ENCODE data around the gene SLC17A8.
"Not testable (repeated sequence)": the region's sequence is repeated elsewhere in the genome, so short reads cannot be mapped to it uniquely, and the experiment has no call there.

Gene SLC17A8

GRCh38 chr12:100342897-100343296 lies 14.0 kb upstream of the SLC17A8 start:
- H3K23ac ChIP-seq (ENCODE audit: low read depth, low read length, poor library complexity); H2BK5ac ChIP-seq (ENCODE audit: low read length); H3K18ac ChIP-seq (ENCODE audit: low read length); H2BK12ac ChIP-seq (ENCODE audit: low read length); H2AK5ac ChIP-seq (ENCODE audit: low read depth, low read length); H2BK120ac ChIP-seq (ENCODE audit: low read depth, low read length); H3K27me3 ChIP-seq (ENCODE audit: control insufficient read depth in 3 of 3, insufficient read depth in 3 of 3, low read depth in 1 of 3, low read length in 3 of 3); H3K79me1 ChIP-seq (ENCODE audit: low read depth, low read length); H4K91ac ChIP-seq (ENCODE audit: low read depth, low read length, poor library complexity); H3K4ac ChIP-seq (ENCODE audit: low read length); H3K4me2 ChIP-seq (ENCODE audit: insufficient read depth, low read length, poor library complexity, severe bottlenecking); H3K9me3 ChIP-seq (replicated peaks in 1 of 2; ENCODE audit: control insufficient read depth in 2 of 2, insufficient read depth in 1 of 2, low read depth in 1 of 2, low read length in 2 of 2); H3K9ac ChIP-seq (ENCODE audit: low read depth, low read length, poor library complexity); H3K14ac ChIP-seq (ENCODE audit: low read length); H3K27ac ChIP-seq (replicated peaks; ENCODE audit: low read length); H2BK15ac ChIP-seq (ENCODE audit: low read length); H3K4me3 ChIP-seq (ENCODE audit: low read length in 2 of 2); DNase-seq (ENCODE audit: low spot score); H3K4me1 ChIP-seq (ENCODE audit: control insufficient read depth in 2 of 2, insufficient read depth in 1 of 2, low read depth in 1 of 2, low read length in 2 of 2); H4K8ac ChIP-seq (ENCODE audit: low read depth, low read length); H2AFZ ChIP-seq (ENCODE audit: low read length): not testable (repeated sequence)
- H3K36me3 ChIP-seq (replicated peaks in 1 of 2; ENCODE audit: control insufficient read depth in 2 of 2, insufficient read depth in 2 of 2, low read length in 2 of 2): peaks cover 5 to 39% of the 10 kb centered on the region in 2 donors
- WGBS, 2 donors (ENCODE audit: extremely low coverage in 2 of 2, insufficient read length in 2 of 2, insufficient replicate concordance in 1 of 2): no CpG with 5 or more reads among the region's 2 CpGs

- not testable (repeated sequence) for H3K4me1 ChIP-seq (ENCODE audit: control insufficient read depth in 2 of 2, insufficient read depth in 1 of 2, low read depth in 1 of 2, low read length in 2 of 2); H3K9me3 ChIP-seq (replicated peaks in 1 of 2; ENCODE audit: control insufficient read depth in 2 of 2, insufficient read depth in 1 of 2, low read depth in 1 of 2, low read length in 2 of 2); H3K18ac ChIP-seq (ENCODE audit: low read length); H2AFZ ChIP-seq (ENCODE audit: low read length); H4K8ac ChIP-seq (ENCODE audit: low read depth, low read length); H2BK15ac ChIP-seq (ENCODE audit: low read length); H2BK12ac ChIP-seq (ENCODE audit: low read length); H3K27ac ChIP-seq (replicated peaks; ENCODE audit: low read length); H3K4me2 ChIP-seq (ENCODE audit: insufficient read depth, low read length, poor library complexity, severe bottlenecking); H2BK120ac ChIP-seq (ENCODE audit: low read depth, low read length); H3K4me3 ChIP-seq (ENCODE audit: low read length in 2 of 2); H3K79me1 ChIP-seq (ENCODE audit: low read depth, low read length); H2AK5ac ChIP-seq (ENCODE audit: low read depth, low read length); H2BK5ac ChIP-seq (ENCODE audit: low read length); H3K27me3 ChIP-seq (ENCODE audit: control insufficient read depth in 3 of 3, insufficient read depth in 3 of 3, low read depth in 1 of 3, low read length in 3 of 3); DNase-seq (ENCODE audit: low spot score); H3K9ac ChIP-seq (ENCODE audit: low read depth, low read length, poor library complexity); H3K4ac ChIP-seq (ENCODE audit: low read length); H3K23ac ChIP-seq (ENCODE audit: low read depth, low read length, poor library complexity); H4K91ac ChIP-seq (ENCODE audit: low read depth, low read length, poor library complexity)
- Histone ChIP-seq H3K36me3 (replicated peaks in 1 of 2; ENCODE audit: control insufficient read depth in 2 of 2, insufficient read depth in 2 of 2, low read length in 2 of 2) (peaks cover 0 to 25% of the 10 kb centered on the region in 2 donors), H3K14ac (ENCODE audit: low read length) (peak overlapping the region; percentile 21)
- no CpG with 5 or more reads among the region's 18 CpGs for WGBS, 2 donors (ENCODE audit: extremely low coverage in 2 of 2, insufficient read length in 2 of 2, insufficient replicate concordance in 1 of 2)
These were observed 12.5 kb upstream of the SLC17A8 start for GRCh38 chr12:100344351-100344750.

GRCh38 chr12:100345020-100345767 lies 11.7 kb upstream of the SLC17A8 start:
- H2AFZ ChIP-seq (ENCODE audit: low read length): no peak overlapping the region
- H3K27me3 ChIP-seq (ENCODE audit: control insufficient read depth in 3 of 3, insufficient read depth in 3 of 3, low read depth in 1 of 3, low read length in 3 of 3): no peaks in the 10 kb centered on the region
- no peaks in the 10 kb centered on the region for H3K9me3 ChIP-seq (replicated peaks in 1 of 2; ENCODE audit: control insufficient read depth in 2 of 2, insufficient read depth in 1 of 2, low read depth in 1 of 2, low read length in 2 of 2)
- H2BK15ac ChIP-seq (ENCODE audit: low read length): no peak overlapping the region
- H3K79me1 ChIP-seq (ENCODE audit: low read depth, low read length): no peaks in the 10 kb centered on the region
- no peak overlapping the region for H4K91ac ChIP-seq (ENCODE audit: low read depth, low read length, poor library complexity)
- H3K4me3 ChIP-seq (ENCODE audit: low read length in 2 of 2): no peak overlapping the region
- no peak overlapping the region for H3K18ac ChIP-seq (ENCODE audit: low read length)
- no peak overlapping the region for H3K27ac ChIP-seq (replicated peaks; ENCODE audit: low read length)
- no peak overlapping the region for H4K8ac ChIP-seq (ENCODE audit: low read depth, low read length)
- DNase-seq (ENCODE audit: low spot score): no peak
- no peak overlapping the region for H2BK5ac ChIP-seq (ENCODE audit: low read length)
- no peak overlapping the region for H3K4ac ChIP-seq (ENCODE audit: low read length)
- no peak overlapping the region for H2BK12ac ChIP-seq (ENCODE audit: low read length)
- no peaks in the 10 kb centered on the region for H3K4me1 ChIP-seq (ENCODE audit: control insufficient read depth in 2 of 2, insufficient read depth in 1 of 2, low read depth in 1 of 2, low read length in 2 of 2)
- H3K4me2 ChIP-seq (ENCODE audit: insufficient read depth, low read length, poor library complexity, severe bottlenecking): no peak overlapping the region
- H2AK5ac ChIP-seq (ENCODE audit: low read depth, low read length): no peak overlapping the region
- no peak overlapping the region for H3K23ac ChIP-seq (ENCODE audit: low read depth, low read length, poor library complexity)
- peaks cover 0 to 16% of the 10 kb centered on the region in 2 donors for H3K36me3 ChIP-seq (replicated peaks in 1 of 2; ENCODE audit: control insufficient read depth in 2 of 2, insufficient read depth in 2 of 2, low read length in 2 of 2)
- H3K14ac ChIP-seq (ENCODE audit: low read length): no peak overlapping the region
- no CpG with 5 or more reads among the region's 1 CpG for WGBS, 2 donors (ENCODE audit: extremely low coverage in 2 of 2, insufficient read length in 2 of 2, insufficient replicate concordance in 1 of 2)
- H3K9ac ChIP-seq (ENCODE audit: low read depth, low read length, poor library complexity): no peak overlapping the region
- H2BK120ac ChIP-seq (ENCODE audit: low read depth, low read length): no peak overlapping the region

GRCh38 chr12:100346660-100347059 lies 10.2 kb upstream of the SLC17A8 start:
- Histone ChIP-seq H3K79me1 (ENCODE audit: low read depth, low read length) (no peaks in the 10 kb centered on the region), H4K91ac (ENCODE audit: low read depth, low read length, poor library complexity) (no peak overlapping the region), H3K14ac (ENCODE audit: low read length) (no peak overlapping the region), H3K23ac (ENCODE audit: low read depth, low read length, poor library complexity) (no peak overlapping the region), H3K9me3 (replicated peaks in 1 of 2; ENCODE audit: control insufficient read depth in 2 of 2, insufficient read depth in 1 of 2, low read depth in 1 of 2, low read length in 2 of 2) (no peaks in the 10 kb centered on the region), H3K4me1 (ENCODE audit: control insufficient read depth in 2 of 2, insufficient read depth in 1 of 2, low read depth in 1 of 2, low read length in 2 of 2) (no peaks in the 10 kb centered on the region), H3K27ac (replicated peaks; ENCODE audit: low read length) (no peak overlapping the region), H3K36me3 (replicated peaks in 1 of 2; ENCODE audit: control insufficient read depth in 2 of 2, insufficient read depth in 2 of 2, low read length in 2 of 2) (peaks cover 0 to 4% of the 10 kb centered on the region in 2 donors), H2BK120ac (ENCODE audit: low read depth, low read length) (no peak overlapping the region), H2BK12ac (ENCODE audit: low read length) (no peak overlapping the region), H3K27me3 (ENCODE audit: control insufficient read depth in 3 of 3, insufficient read depth in 3 of 3, low read depth in 1 of 3, low read length in 3 of 3) (no peaks in the 10 kb centered on the region), H4K8ac (ENCODE audit: low read depth, low read length) (no peak overlapping the region), H3K4me2 (ENCODE audit: insufficient read depth, low read length, poor library complexity, severe bottlenecking) (no peak overlapping the region), H2AK5ac (ENCODE audit: low read depth, low read length) (no peak overlapping the region), H2BK15ac (ENCODE audit: low read length) (no peak overlapping the region), H3K4me3 (ENCODE audit: low read length in 2 of 2) (no peak overlapping the region), H3K18ac (ENCODE audit: low read length) (no peak overlapping the region), H2BK5ac (ENCODE audit: low read length) (no peak overlapping the region), H3K9ac (ENCODE audit: low read depth, low read length, poor library complexity) (no peak overlapping the region), H2AFZ (ENCODE audit: low read length) (no peak overlapping the region), H3K4ac (ENCODE audit: low read length) (no peak overlapping the region)
- no CpG with 5 or more reads among the region's 3 CpGs for WGBS, 2 donors (ENCODE audit: extremely low coverage in 2 of 2, insufficient read length in 2 of 2, insufficient replicate concordance in 1 of 2)
- DNase-seq (ENCODE audit: low spot score): no peak

Measured in neuronal stem cell (in vitro differentiated cells).